ENCODE results near the gene BEGAIN. TPM values are rescaled to one million over a fixed set of nuclear protein-coding genes. Genes with fewer than 3 reads are reported as not detected.

Gene BEGAIN
- total and polyA plus RNA-seq, 9 of the 15 experiments (the other 6 are each of a cell fraction or from before 2014, with no cell fraction given) = 0.07 to 0.68 (median 0.55) TPM; not detected in 3

- Histone ChIP-seq H3K27ac (ENCODE audit: extremely low read depth, low read depth, low read length) (no peak overlapping the region), H3K79me2 (ENCODE audit: control insufficient read depth, insufficient read depth, low read length) (no peaks in the 10 kb centered on the region), H2AFZ (ENCODE audit: low read depth, low read length) (no peak overlapping the region), H3K4me3 (no peak overlapping the region), H3K36me3 (ENCODE audit: control insufficient read depth, insufficient read depth, low read length) (no peaks in the 10 kb centered on the region), H3K9ac (ENCODE audit: insufficient read depth in 1 of 2, low read depth in 2 of 2, low read length in 2 of 2) (no peak overlapping the region), H4K20me1 (replicated peaks; ENCODE audit: control insufficient read depth, insufficient read depth, low read length) (no peaks in the 10 kb centered on the region), H3K4me1 (replicated peaks in 1 of 2; ENCODE audit: control insufficient read depth in 2 of 2, insufficient read depth in 2 of 2, low read length in 2 of 2) (peaks cover 7 to 9% of the 10 kb centered on the region in 2 experiments; a peak in 3 of 5 replicates), H3K27me3 (ENCODE audit: control insufficient read depth in 2 of 2, insufficient read depth in 2 of 2, low read length in 2 of 2) (peaks cover 0 to 24% of the 10 kb centered on the region in 2 experiments; a peak in 2 of 5 replicates), H3K4me2 (ENCODE audit: insufficient read depth, low read length) (no peak overlapping the region), H3K9me3 (replicated peaks; ENCODE audit: control insufficient read depth, insufficient read depth, low read depth, low read length) (no peaks in the 10 kb centered on the region), H3K9me1 (ENCODE audit: control insufficient read depth, insufficient read depth, low read length) (no peaks in the 10 kb centered on the region)
- in situ Hi-C loops (cut with MboI) (no loop called here), intact Hi-C loops (cut with micrococcal nuclease) (no loop called here)
- WGBS (ENCODE audit: insufficient coverage, low coverage, missing lambda C conversion rate) = 2% methylated on average over 4 of the region's 4 CpGs
- no TSS peak for BruUV-seq (replicated peaks)
- ChIA-PET CTCF (ENCODE audit: low intra/inter-chr PET ratio) (no interaction called here), POLR2A (no interaction called here)
- no peak for DNase-seq (ENCODE audit: extremely low read depth in 1 of 4, low spot score in 3 of 4)
- FAIRE-seq = no peak
- no peak for ATAC-seq
- TF ChIP-seq MAFF (IDR thresholded peaks at IDR 0.05; ENCODE audit: low read length) = no peak
- TF ChIP-seq ZC3H4 (CRISPR knock-in tag; IDR thresholded peaks at IDR 0.05; ENCODE audit: borderline replicate concordance) = no peak
- TF ChIP-seq POLR3G (IDR thresholded peaks at IDR 0.05; ENCODE audit: extremely low read depth, insufficient read length, insufficient replicate concordance) = no peak
- TF ChIP-seq BRCA1 (IDR thresholded peaks at IDR 0.05) = no peak
- TF ChIP-seq BRCA1 (CRISPR knock-in tag; IDR thresholded peaks at IDR 0.05) = no peak
- TF ChIP-seq HBP1 (CRISPR knock-in tag; IDR thresholded peaks at IDR 0.05) = no peak
- no peak for TF ChIP-seq TCF7 (IDR thresholded peaks at IDR 0.05; ENCODE audit: borderline replicate concordance)
- TF ChIP-seq SLC30A9 (CRISPR knock-in tag; IDR thresholded peaks at IDR 0.05) = no peak
- no peak for TF ChIP-seq ZNF212 (CRISPR knock-in tag; IDR thresholded peaks at IDR 0.05)
- TF ChIP-seq BACH1 (tag; IDR thresholded peaks at IDR 0.05) = no peak
- TF ChIP-seq SRF (CRISPR knock-in tag; IDR thresholded peaks at IDR 0.05) = no peak
- TF ChIP-seq ATF4 (CRISPR knock-in tag; IDR thresholded peaks at IDR 0.05) = no peak
- TF ChIP-seq BRF1 (IDR thresholded peaks at IDR 0.05; ENCODE audit: borderline replicate concordance, extremely low read depth, insufficient read length) = no peak
Measured at GRCh38 chr14:100601914-100602313, 14.7 kb upstream of the BEGAIN start.

Measured in K562 (cell line).